Measurements from ENCODE around the gene ZNF57.
"Not testable (repeated sequence)": the region's sequence is repeated elsewhere in the genome, so short reads cannot be mapped to it uniquely, and the experiment has no call there.

ZNF57 gene

DNA sequence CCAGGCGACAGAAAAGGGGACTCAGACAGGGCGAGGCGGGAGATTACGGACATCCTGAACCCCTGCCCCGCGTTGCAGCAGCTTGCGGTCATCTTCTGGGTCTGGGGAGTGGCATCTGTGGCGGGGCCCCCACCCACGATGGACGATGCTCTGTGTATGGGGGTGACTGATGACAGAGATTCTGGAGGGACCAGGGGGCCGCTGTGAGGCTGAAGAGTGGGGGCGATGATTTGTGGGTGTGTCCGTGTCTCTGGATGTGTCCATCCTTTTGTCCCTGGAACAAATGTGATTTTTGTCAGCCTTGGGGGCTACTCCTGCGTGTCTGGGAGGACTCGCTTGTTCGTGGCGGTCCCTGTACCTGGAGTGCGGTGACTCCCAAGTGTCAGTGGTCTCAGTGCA, 26.3 kb downstream of the ZNF57 start:
- H3K27me3 Mint-ChIP-seq (ENCODE audit: low read depth), result no peaks in the 10 kb centered on the region
- no peak overlapping the region for H3K4me3 Mint-ChIP-seq
- no peak for TF ChIP-seq CTCF (IDR thresholded peaks at IDR 0.05; ENCODE audit: unreplicated experiment in 3 of 3)

DNA sequence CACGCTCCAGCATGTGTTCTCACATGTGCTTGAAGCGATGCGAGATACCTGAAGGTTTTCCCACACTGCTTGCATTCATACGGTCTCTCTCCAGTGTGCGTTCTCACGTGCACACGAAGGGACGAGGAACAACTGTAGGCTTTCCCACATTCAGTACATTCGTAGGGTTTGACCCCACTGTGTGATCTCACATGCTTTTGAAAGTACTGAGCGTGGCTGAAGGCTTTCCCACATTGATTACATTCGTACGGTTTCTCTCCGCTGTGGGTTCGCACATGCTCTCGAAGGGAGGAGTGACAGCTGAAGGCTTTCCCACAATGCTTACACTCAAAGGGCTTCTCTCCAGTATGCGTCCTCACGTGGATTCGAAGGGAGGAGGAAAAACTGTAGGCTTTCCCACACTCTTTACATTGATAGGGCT, 32.8 kb downstream of the ZNF57 start:
- Mint-ChIP-seq H3K36me3 (ENCODE audit: low read depth) (peaks cover 87% of the 10 kb centered on the region), H3K4me1 (no peaks in the 10 kb centered on the region), H3K4me3 (no peak overlapping the region), H3K27ac (no peak overlapping the region), H3K27me3 (ENCODE audit: low read depth) (peaks cover 5% of the 10 kb centered on the region), H3K9me3 (peaks cover 60% of the 10 kb centered on the region)
- TF ChIP-seq CTCF (IDR thresholded peaks at IDR 0.05; ENCODE audit: unreplicated experiment in 3 of 3), result no peak

More for the DNA sequence above, 26.3 kb downstream of the ZNF57 start:
- H3K27ac Mint-ChIP-seq, result no peak overlapping the region
- peaks cover 42% of the 10 kb centered on the region for H3K36me3 Mint-ChIP-seq (ENCODE audit: low read depth)
- peaks cover 25% of the 10 kb centered on the region for H3K9me3 Mint-ChIP-seq
- H3K4me1 Mint-ChIP-seq, result no peaks in the 10 kb centered on the region

- not testable (repeated sequence) for H3K4me1 Mint-ChIP-seq; H3K27ac Mint-ChIP-seq; H3K27me3 Mint-ChIP-seq (ENCODE audit: low read depth); H3K4me3 Mint-ChIP-seq
- Mint-ChIP-seq H3K9me3 (peaks cover 55% of the 10 kb centered on the region), H3K36me3 (ENCODE audit: low read depth) (peaks cover 88% of the 10 kb centered on the region)
Observed at GRCh38 chr19:2935863-2936262, 35.1 kb downstream of the ZNF57 start.

DNA sequence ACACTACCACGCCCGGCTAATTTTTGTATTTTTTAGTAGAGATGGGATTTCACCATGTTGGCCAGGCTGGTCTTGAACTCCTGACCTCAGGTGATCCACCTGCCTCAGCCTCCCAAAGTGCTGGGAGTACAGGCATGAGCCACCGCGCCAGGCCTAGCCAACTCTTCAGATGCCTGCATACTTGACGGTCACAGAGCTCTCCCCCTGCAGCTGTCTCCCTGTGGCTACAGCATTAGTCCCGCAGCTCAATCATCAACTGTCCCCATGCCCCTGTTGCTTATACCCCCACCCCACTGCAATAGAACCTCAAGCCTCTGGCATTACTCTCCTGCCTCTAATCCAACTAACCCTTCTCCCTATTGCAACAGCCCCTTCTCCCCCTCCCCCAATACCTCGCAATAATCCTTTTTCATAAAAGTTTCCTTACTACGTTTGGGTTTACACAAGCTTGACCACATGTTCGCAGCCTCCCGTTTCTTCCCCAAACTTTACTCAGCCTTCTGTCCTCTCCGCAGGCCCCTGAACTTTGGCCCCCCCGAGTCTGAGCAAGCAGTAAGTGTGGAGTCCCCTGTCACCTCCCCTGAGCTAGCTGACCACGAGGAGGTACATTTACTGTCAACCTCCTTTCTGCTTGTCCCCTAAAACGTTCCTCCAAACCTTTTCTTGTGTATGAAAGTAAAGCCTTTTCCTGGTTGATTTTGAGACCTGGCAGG, 42.4 kb downstream of the ZNF57 start:
- H3K27ac Mint-ChIP-seq, result no peak overlapping the region
- peaks cover 25% of the 10 kb centered on the region for H3K36me3 Mint-ChIP-seq (ENCODE audit: low read depth)
- no peak for TF ChIP-seq CTCF (IDR thresholded peaks at IDR 0.05; ENCODE audit: unreplicated experiment in 3 of 3)

GRCh38 chr19:2944403-2944774, 43.7 kb downstream of the ZNF57 start:
- H3K27me3 Mint-ChIP-seq (ENCODE audit: low read depth), result no peaks in the 10 kb centered on the region
- peaks cover 16% of the 10 kb centered on the region for H3K36me3 Mint-ChIP-seq (ENCODE audit: low read depth)
- no peak overlapping the region for H3K27ac Mint-ChIP-seq
- peak overlapping the region; percentile 97 to 99 (median 98) for H3K4me3 Mint-ChIP-seq
- TF ChIP-seq CTCF (IDR thresholded peaks at IDR 0.05; ENCODE audit: unreplicated experiment in 3 of 3), result no peak
- no peaks in the 10 kb centered on the region for H3K9me3 Mint-ChIP-seq
- peaks cover 18% of the 10 kb centered on the region for H3K4me1 Mint-ChIP-seq

More for the DNA sequence above, 42.4 kb downstream of the ZNF57 start:
- Mint-ChIP-seq H3K4me3 (peak overlapping the region; percentile 78 to 98 (median 83)), H3K9me3 (peaks cover 4% of the 10 kb centered on the region), H3K27me3 (ENCODE audit: low read depth) (no peaks in the 10 kb centered on the region), H3K4me1 (peaks cover 11% of the 10 kb centered on the region)

DNA sequence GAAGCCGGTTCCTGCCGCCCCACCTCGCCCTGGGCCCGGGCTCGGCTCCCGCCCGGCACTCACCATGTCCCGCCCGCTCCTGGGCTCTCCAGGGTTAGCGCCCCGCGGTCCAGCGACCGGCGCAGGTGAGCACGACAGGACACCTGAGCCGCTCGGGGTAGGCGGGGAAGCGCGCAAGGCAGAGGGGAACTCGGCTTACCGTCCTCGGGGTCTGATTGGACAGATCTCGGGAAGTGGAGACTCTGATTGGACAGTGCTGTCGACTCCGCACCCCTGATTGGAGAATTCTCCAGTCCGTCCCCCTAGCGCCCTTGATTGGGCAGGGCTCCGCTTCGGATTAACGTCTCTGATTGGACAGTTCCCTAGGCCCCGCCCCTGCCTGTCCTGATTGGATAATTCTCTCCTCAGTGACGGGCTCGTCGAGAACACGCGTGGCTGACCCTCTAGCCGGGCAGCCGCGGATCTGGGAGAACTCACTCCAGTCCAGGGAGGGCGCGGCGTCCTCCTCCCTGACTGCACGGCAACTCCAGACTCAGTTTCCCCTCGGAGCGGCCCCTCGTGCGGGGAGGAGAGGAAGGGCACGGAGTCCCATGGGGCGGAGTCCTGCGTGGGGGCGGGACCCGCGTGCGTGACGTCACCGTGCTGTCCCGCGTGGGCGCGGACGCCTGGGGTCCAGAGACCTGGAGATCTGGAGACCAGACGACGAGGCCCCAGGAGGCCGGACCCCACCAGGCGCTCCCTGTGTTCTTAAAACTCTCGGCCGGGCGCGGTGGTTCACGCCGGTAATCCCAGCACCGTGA, 44.2 kb downstream of the ZNF57 start, which contains the start of gene ZNF77:
Gene ZNF77, minus strand, starts transcription at position 197 of the 800 bp plus-strand sequence. Its CDS starts 131 bp downstream, at position 66.
- TF ChIP-seq CTCF (IDR thresholded peaks at IDR 0.05; ENCODE audit: unreplicated experiment in 3 of 3), result no peak
- Mint-ChIP-seq H3K9me3 (no peaks in the 10 kb centered on the region), H3K36me3 (ENCODE audit: low read depth) (peaks cover 11% of the 10 kb centered on the region)

More for the DNA sequence above, 44.2 kb downstream of the ZNF57 start, which contains the start of gene ZNF77:
- Mint-ChIP-seq H3K27me3 (ENCODE audit: low read depth) (no peaks in the 10 kb centered on the region), H3K4me1 (peaks cover 23% of the 10 kb centered on the region), H3K27ac (peak within 1 kb of the TSS; percentile 88 to 99 (median 93)), H3K4me3 (peak within 1 kb of the TSS; percentile 97 to 99 (median 98))

Measured in nephron (organoid).